ENCODE results near the gene SDC4. TPM values are rescaled to one million over a fixed set of nuclear protein-coding genes. Genes with fewer than 3 reads are reported as not detected.
A peak's percentile ranks its signal among the peaks of the same experiment; 100 is the strongest.

The SDC4 gene
- total RNA-seq, 2 donors from 2014 or later: 85.7 to 104 TPM

DNA sequence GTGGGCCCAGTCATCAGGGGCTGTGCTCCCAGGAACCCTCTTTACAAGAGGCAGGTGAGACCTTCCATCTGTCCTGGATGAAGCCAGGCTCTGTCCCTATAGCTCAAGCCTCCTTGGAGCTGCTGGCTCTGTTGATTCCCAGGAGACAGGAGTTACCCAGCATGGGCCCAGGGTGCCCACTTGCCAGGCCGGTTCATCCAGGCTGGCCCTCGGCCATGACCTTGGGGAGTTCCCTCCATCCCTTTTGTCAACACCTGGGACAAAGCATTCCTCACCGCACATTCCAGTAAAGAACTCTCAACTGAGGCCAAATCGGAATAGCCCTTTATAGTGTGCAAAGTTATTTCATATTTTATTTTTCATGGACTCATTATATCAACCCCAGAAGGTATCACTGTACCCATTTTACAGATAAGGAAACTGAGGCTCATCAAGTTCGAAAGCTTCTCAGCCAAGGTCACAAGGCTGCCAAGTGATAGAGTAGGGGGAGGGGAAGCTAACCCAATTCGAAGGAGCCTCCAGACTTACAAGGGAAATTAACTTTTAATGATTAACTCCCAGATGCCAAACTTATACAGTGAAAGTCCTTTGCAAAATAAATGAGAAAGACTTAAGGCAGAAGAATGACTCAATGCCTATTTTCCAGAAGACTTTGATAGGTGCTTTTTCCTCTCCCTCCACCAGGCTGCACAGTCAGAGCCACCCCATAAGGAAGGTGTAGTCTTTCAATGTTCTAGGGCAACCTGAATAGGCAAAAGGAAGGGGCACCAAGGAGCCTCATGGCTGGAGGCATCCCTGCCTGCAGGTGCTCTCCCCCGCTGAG, 18.5 kb downstream of the SDC4 start:
- intact Hi-C loops (cut with DNase I): no loop called here
- no peak for DNase-seq (ENCODE audit: low spot score)

DNA sequence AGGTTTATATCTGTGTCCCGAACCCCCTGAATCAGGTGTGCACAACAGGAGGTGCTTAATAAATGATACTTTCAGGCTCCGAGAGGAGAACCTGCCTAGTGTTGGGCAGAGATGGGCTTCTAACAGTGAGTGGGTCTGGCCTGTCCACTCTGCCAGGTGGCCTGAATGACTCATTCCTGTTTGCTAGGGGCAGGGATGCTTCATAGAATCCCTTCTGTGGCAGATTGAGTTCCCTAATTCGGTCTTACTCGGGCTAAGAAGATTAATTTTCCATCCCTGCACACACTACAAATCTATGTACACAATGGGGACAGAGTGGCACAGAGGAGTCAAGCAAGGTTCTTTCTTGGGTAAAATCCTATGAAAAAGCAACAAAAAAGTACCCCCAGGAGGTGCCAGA, 19.8 kb downstream of the SDC4 start:
- intact Hi-C loops (cut with DNase I): loop anchor here in 1 of 2 donors (1.0 kb wide), 1 partner anchor 9 kb away; no protein-coding TSS in a partner anchor
- no peak for DNase-seq (ENCODE audit: low spot score)

DNA sequence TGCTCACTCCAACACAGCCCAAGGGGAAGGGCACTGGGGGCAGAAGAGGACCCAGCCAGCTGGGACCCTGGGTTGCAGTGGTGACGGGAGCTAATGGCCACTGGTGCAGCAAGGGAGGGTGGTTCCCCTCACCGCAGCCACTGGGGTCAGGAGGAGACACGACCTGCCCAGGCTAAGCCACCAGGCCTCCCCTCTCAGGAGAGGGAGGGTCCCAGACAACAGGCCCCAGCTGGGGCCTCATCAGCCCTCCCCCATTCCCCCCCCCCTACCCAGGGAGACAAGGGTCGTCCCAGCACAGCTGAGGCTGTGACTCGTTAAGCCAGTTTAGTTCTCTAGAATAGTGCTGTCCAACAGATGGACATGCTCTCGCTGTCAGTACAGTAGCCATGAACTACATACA, 22.9 kb downstream of the SDC4 start:
- DNase-seq (ENCODE audit: low spot score): no peak
- intact Hi-C loops (cut with DNase I): no loop called here

- intact Hi-C loops (cut with DNase I): loop anchor here in 1 of 2 donors (5.0 kb wide), 1 partner anchor 114 kb away; no protein-coding TSS in a partner anchor
- no peak for DNase-seq (ENCODE audit: low spot score)
Observed at GRCh38 chr20:45323731-45324130, 24.5 kb downstream of the SDC4 start.

GRCh38 chr20:45322952-45323383, 25.3 kb downstream of the SDC4 start:
- intact Hi-C loops (cut with DNase I): loop anchor here in 1 of 2 donors (5.0 kb wide), 1 partner anchor 114 kb away; no protein-coding TSS in a partner anchor
- DNase-seq (ENCODE audit: low spot score): no peak

DNA sequence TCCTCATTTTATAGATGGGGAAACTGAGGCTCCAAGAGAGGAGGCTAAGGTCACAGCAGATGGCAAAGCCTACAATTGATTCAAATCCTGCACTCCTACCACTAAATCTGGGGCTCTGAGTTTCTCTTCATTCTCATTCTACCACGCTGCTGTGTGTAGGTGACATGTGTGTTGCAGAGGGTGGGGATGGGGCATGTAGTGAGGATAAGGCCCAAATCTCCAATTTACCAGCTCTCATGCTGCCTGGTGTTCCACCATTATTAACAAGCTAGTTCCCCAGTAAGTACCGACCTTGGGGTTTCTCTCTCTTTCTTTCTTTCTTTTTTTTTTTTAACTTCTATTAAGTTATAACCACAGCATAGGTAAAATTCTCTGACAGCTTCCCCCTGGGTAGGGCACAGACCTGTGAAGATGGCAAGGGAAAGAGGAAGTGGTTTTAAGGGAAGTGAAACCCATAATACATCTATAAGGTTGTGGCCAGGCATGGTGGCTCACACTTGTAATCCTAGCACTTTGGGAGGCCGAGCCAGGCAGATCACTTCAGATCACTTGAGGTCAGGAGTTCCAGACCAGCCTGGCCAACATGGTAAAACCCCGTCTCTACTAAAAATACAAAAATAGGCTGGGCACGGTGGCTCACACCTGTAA, 27.2 kb downstream of the SDC4 start:
- intact Hi-C loops (cut with DNase I): loop anchor here in 1 of 2 donors (5.0 kb wide), 1 partner anchor 116 kb away; no protein-coding TSS in a partner anchor
- no peak for DNase-seq (ENCODE audit: low spot score)

GRCh38 chr20:45318948-45319347, 29.3 kb downstream of the SDC4 start:
- DNase-seq (ENCODE audit: low spot score): no peak
- intact Hi-C loops (cut with DNase I): loop anchor here (5.0 to 10.0 kb wide), 4 partner anchors 53 to 543 kb away; no protein-coding TSS in a partner anchor

- intact Hi-C loops (cut with DNase I): loop anchor here (5.0 to 10.0 kb wide), 4 partner anchors 54 to 544 kb away; no protein-coding TSS in a partner anchor
- no peak for DNase-seq (ENCODE audit: low spot score)
Observed at GRCh38 chr20:45318386-45318939, 29.8 kb downstream of the SDC4 start.

DNA sequence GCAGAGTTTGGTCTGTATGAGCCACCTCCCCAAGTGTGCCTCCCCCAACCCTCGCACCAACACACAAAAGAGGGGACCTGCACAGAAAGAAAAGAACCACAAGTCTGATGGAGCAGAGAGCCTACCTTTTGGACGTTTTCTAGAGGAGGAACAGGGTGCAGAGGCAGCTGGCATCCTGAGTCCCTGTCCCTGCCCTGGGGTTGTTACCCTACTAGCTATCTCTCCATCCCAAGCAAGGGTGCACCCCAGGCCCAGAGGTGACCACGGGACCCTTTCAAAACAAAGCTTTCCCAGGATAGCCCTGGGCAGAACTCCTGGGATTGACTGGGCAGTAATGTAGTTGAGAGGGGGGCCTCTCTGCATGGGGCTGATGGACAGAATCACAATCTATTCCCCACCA, 30.4 kb downstream of the SDC4 start:
- DNase-seq (ENCODE audit: low spot score): no peak
- intact Hi-C loops (cut with DNase I): loop anchor here (5.0 to 10.0 kb wide), 4 partner anchors 54 to 544 kb away; no protein-coding TSS in a partner anchor

- intact Hi-C loops (cut with DNase I): loop anchor here (5.0 to 10.0 kb wide), 4 partner anchors 56 to 546 kb away; no protein-coding TSS in a partner anchor
- no peak for DNase-seq (ENCODE audit: low spot score)
Observed at GRCh38 chr20:45316150-45317080, 31.8 kb downstream of the SDC4 start.

- DNase-seq (ENCODE audit: low spot score): no peak
- intact Hi-C loops (cut with DNase I): loop anchor here (5.0 to 10.0 kb wide), 4 partner anchors 57 to 547 kb away; no protein-coding TSS in a partner anchor
Observed at GRCh38 chr20:45315672-45316071, 32.6 kb downstream of the SDC4 start.

DNA sequence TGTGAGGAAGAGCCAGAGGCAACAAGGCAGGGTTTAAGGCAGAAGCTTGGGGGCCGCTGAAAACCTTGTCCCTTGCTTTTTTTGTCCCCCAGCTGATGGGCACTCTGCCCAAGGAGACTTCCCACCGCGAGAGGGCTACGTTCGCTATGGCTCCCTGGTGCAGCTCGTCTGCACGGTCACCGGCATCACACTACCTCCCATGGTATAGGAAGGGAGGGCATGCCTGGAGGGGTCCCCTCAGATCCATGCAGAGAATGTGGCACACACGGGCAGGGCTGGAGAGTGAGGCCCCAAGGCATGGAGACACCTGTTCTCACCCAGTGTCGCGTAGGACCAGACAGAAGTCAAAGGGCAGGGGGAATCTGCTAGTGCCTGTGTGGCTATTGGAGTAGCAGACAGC, 34.3 kb downstream of the SDC4 start:
- intact Hi-C loops (cut with DNase I): loop anchor here in 1 of 2 donors (5.0 to 10.0 kb wide), 2 partner anchors 141 to 458 kb away; no protein-coding TSS in a partner anchor
- DNase-seq (ENCODE audit: low spot score): no peak

DNA sequence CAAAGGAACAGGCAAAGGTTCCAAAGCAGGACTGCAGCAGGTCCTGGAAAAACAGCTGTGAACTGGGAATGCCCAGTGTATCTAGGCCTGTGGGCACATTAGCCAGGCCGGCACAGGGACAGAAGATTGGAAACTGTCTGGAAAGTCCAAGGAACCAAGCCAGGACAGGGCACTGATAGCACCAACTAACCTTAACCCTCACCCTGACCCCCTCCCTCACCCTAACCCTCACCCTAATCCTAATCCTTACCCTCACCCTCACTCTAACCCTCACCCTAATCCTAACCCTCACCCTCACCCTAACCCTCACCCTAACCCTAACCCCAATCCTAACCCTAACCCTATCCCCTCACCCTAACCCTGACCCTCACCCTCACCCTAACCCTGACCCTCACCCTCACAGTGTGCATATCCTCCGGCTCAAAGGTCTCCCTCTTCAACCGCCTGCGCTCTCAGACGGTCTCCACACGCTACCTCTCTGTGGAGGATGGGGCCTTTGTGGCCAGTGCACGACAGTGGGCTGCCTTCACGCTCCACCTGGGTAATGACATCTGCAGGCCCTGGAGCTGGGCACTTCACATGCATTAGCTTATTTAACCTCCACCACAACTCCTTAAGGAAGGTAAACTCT, 35.0 kb downstream of the SDC4 start:
- DNase-seq (ENCODE audit: low spot score): no peak
- intact Hi-C loops (cut with DNase I): loop anchor here in 1 of 2 donors (5.0 to 10.0 kb wide), 2 partner anchors 142 to 459 kb away; no protein-coding TSS in a partner anchor

DNA sequence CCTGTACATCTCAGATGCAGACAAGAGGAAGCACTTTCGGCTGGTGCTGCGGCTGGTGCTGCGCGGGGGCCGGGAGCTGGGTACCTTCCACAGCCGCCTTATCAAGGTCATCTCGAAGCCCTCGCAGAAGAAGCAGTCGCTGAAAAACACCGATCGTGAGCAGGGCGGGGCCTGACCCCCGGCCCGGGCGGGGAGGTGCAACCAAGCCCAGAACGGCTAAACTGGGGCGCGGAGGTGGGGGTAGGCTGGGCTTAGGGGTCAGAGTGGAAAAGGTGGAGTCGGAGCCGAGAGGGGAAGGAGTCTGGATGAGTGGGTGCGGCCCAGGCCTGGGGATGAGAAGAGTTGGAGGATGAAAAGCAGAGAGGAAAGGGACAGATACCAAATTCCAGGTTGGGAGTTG, 36.0 kb downstream of the SDC4 start:
- intact Hi-C loops (cut with DNase I): loop anchor here in 1 of 2 donors (1.0 to 10.0 kb wide), 3 partner anchors 33 to 460 kb away; no protein-coding TSS in a partner anchor

GRCh38 chr20:45311589-45312211, 36.5 kb downstream of the SDC4 start:
- intact Hi-C loops (cut with DNase I): loop anchor here in 1 of 2 donors (1.0 to 10.0 kb wide), 3 partner anchors 32 to 461 kb away; no protein-coding TSS in a partner anchor
- peak; percentile 89 for DNase-seq (ENCODE audit: low spot score)

More for the DNA sequence above, 36.0 kb downstream of the SDC4 start:
- DNase-seq (ENCODE audit: low spot score): no peak

DNA sequence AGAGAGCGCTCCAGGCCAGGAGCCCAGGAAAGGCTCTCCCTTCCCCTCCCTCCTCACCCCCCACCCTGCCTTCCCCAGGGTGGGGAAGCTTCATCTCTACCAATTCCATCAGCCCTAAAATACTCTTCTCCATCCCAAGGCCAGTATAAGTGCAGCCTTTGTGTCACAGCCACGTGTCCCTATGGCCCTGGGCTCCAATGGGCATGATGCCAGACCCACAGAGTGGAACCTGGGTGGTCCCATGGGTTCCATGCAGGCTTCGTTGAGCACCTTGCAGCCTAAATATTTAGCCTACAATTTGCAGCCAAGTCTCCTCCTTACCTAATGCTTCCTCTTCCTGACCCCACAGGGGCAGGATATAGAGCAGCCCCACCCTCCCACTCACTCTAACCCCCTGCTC, 39.1 kb downstream of the SDC4 start:
- intact Hi-C loops (cut with DNase I): no loop called here
- DNase-seq (ENCODE audit: low spot score): no peak

DNA sequence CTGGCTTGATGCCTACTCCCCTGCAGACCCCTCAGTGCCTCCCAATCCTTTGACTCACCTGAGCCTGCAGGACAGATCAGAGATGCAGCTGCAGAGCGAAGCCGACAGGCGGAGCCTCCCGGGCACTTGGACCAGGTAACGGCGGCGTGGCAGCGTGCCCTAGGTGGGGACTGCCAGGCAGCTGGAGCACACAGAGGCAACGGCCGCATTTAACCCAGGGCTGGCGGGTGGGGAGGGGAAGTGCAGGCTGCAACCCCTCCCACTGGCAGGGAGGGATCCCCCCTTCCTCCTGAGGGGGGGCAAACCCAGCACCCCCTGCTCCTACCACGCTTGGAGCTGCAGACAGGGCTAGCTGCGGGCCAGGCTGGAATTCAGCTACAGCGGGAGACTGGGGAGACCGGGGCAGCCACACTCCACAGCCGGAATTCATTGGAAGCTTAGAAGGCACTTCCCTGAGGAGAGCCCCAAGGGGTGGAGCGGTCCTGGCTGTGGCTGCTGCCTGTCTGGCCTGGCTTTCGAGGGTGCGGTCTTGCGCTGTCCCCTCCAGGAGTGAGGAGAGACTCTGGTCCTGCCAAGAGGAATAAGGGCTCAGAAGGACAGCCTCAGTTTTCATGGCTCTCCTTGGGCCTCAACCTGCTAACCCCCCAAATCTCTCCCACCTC, 40.0 kb downstream of the SDC4 start, which contains the start of gene MATN4:
TSS of gene MATN4 (minus strand) at position 183 of the 662 bp plus-strand sequence. CDS start 2,717 bp downstream, outside the sequence.
- DNase-seq (ENCODE audit: low spot score): no peak
- intact Hi-C loops (cut with DNase I): no loop called here
